CD4-positive, alpha-beta T cell treated with Interleukin-12 subunit alpha and Interleukin-12 subunit beta, for 1 hour (primary cell): ENCODE results near the gene FRMD8.
"Not testable (repeated sequence)": the region's sequence is repeated elsewhere in the genome, so short reads cannot be mapped to it uniquely, and the experiment has no call there.

Experiments
- DNase-seq: peaks from one replicate; pipeline ENCODE4 v3.0.0-alpha.2; 2020

FRMD8 gene

DNA sequence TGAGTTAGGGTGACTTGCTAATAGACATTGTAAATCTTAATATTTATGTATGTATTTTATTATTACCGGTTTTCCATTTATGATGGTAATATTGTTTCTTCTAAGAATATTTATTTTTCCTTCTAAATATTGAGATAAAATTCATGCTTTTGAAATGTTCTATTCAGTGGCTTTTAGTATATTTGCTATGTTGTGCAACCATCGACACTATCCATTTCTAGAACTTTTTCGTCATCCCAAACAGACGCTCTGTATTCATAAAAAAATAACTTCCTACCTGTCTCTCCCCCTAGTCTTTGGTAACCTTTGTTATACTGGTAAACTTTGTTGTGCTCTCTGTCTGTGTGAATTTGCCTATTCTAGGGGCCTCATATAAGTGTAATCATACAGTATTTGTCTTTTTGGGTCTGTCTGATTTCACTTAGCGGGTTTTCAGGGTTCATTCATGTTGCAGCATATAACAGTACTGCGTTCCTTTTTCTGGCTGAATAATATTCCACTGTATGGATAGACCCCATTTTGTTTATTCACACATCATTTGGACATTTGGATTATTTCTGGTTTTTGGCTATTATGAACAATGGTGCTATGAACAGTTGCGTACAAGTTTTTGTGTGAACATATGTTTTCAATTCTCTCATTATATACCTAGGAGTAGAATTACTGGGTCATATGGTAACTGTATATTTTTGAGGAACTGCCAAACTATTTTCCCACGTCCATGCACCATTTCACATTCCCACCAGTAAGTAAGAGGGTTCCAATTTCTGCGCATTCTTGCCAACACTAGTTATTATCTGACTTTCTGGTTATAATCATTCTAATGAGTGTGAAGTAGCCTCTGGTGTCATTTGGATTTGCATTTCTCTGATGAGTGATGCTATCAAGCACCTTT lies 52.1 kb downstream of the FRMD8 start:
- DNase-seq, result no peak

DNA sequence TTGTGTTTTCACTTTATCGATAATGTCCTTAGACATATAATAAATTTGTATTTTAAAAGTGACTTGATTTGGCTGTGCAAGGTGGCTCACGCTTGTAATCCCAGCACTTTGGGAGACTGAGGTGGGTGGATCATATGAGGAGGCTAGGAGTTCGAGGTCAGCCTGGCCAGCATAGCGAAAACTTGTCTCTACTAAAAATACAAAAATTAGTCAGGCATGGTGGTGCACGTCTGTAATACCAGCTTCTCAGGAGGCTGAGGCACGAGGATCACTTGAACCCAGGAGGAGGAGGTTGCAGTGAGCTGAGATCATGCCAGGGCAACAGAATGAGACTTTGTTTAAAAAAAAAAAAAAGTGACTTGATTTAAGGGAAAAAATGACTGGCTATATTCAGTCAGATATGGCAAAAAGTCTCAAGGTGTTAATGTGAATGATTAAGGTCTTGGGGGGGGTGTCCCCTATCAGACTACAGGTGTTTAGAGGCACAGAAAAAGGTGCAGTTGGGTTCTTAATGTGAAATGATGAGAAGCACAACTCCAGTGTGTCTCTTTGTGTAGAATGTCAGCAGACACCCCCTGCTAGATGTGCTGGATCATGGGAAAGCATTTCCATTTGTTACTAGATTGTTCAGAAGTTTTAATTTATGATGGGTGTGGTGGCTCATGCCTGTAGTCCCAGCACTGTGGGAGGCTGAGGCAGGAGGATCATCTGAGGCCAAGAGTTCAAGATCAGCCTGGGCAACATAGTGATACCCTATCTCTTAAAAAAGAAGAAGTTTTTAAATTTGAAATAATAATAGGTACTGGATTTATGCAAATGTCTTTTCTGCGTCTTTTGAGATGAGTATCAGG lies 53.1 kb downstream of the FRMD8 start:
- DNase-seq, result peak; percentile 10

DNA sequence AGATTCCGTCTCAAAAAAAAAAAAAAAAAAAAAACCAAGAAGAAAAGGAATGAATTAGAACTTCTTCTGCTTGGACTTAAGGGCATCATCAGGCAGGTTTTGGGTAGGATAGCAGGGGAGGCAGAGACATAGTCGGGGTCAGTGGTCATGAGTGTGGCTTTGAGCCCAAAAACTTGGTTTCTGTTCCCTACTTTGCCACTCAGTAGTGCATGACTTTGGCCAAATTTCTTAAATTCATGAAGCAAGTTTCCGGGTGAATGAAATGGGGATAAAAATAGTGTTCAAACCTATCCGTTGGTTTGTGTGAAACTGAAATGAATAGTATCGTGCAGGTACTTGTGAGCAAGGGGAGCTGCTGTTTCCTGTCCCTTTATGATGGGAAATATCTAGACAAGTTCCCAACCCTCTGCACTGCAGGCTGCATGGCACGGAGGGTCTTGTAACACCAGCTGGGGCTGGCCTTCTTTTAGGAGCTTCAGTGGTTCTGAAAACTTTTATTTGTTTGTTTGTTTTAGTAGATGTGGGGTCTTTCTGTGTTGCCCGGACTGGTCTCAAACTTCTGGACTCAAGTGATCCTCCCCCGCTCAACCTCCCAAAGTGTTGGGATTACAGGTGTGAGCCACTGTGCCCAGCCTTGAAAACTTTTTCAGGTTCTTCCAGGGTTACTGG lies 54.5 kb downstream of the FRMD8 start:
- peak; percentile 15 for DNase-seq

DNA sequence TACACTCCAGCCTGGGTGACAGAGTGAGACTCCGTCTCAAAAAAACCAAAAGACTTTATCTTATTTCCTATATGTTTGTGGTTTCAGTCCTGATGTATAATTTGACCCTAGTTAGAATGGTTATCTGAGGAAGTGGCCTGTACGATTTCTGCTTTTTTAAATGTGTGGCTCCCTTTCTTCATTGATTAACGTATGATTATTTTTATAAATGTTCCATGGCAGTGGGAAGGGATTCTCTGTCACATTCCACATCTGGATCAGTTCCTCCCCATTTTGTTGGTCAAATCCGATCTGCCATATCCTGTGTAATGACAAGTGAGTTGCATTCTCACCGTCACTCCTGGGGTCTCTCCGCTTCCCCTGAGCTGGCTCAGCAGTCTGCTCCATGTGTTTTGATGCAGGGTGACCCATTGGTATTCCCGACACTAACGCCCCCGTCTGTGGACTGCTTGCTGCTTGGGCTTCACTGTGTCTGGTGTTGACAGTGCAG lies 56.5 kb downstream of the FRMD8 start:
- DNase-seq, result peak; percentile 15

DNA sequence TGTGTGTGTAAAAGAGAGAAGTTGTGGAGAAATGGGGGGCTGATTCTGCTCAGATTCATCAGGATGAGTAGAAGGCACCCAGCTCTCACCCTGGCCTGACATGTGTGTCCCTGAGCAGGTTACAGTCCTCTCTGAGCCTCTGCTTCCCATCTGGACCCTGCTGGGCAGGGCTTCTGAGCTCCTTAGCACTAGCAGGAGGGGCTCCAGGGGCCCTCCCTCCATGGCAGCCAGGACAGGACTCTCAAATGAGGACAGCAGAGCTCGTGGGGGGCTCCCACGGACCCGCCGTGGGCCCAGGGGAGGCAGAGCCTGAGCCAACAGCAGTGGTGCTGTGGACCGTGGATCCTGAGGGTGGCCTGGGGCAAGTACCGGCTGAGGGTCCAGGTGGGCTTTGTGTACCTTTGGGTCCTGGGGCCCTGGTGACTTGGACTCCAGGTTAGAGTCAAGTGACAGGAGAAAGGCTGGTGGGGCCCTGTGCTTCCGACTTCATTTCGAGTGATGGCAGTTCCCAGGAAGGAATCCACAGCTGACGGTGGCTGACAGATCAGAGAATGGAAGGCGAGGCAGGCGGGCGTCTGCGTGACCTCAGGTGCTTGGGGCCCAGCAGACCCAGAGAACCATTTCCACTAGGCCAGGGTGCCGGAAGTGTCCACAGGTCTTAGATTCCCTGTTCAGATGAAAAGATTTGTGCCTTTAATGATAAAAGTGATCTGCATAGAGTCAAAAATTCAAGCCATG lies 58.0 kb downstream of the FRMD8 start:
- no peak for DNase-seq

DNA sequence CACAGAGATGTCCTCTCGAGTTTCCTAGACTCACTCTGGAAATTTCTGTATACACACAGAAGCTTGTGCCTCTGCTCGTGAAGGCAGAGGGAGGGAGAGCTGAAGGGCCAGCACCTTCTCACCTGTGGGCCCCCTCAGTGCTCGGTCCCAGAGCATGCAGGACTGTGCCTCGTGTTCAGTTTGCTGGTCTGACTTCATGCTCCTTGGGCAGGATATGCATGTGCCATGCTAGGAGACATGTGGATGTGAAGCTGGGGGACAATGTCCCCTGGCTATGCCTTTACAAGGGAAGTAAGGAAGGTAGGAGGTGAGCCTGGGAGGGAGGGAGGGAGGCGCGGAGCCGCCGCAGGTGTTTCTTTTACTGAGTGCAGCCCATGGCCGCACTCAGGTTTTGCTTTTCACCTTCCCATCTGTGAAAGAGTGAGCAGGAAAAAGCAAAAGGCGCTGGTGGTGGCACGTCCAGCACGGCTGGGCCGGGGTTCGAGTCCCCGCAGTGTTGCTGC lies 58.7 kb downstream of the FRMD8 start:
- peak; percentile 24 for DNase-seq

DNA sequence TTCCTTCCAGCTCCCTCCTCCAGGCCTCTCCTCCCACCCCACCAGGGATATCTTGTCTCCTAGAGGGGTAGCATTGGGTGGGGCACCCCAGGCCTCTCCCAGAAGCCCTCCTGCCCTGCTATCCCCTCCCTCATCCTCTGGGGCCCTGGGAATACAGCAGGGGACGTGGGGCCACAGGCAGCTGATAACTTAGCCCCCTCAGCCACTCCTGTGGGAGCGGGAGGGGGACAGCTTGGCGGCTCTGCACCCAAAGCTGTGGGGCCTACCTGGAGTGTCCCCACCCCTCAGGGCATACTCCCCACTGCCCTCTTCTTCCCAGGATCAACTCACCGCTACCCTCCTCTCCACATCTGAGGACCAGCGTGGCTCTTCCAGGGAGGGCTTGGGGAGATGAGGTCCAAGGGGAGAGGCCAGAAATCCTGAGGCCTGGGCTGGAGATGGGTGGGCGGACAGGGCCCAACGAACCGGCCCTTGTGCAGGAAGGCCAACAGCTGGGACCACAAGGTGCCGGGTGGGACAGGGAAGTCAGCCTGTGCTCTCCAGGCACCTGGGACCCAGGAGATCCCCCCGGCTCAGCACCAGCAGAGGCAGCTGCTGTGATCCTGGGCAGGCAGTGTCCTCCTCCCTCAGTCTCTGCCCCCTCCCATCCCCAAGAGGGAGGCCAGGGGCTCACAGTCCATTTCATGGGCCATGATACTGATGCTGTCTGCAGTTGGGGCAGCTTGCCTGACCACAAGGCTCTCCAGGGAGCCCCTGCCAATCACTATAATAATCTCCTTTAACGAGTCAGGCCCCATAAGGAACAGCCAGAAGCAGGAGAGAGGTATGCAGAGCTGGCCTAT lies 59.4 kb downstream of the FRMD8 start:
- DNase-seq, result peak; percentile 35

DNA sequence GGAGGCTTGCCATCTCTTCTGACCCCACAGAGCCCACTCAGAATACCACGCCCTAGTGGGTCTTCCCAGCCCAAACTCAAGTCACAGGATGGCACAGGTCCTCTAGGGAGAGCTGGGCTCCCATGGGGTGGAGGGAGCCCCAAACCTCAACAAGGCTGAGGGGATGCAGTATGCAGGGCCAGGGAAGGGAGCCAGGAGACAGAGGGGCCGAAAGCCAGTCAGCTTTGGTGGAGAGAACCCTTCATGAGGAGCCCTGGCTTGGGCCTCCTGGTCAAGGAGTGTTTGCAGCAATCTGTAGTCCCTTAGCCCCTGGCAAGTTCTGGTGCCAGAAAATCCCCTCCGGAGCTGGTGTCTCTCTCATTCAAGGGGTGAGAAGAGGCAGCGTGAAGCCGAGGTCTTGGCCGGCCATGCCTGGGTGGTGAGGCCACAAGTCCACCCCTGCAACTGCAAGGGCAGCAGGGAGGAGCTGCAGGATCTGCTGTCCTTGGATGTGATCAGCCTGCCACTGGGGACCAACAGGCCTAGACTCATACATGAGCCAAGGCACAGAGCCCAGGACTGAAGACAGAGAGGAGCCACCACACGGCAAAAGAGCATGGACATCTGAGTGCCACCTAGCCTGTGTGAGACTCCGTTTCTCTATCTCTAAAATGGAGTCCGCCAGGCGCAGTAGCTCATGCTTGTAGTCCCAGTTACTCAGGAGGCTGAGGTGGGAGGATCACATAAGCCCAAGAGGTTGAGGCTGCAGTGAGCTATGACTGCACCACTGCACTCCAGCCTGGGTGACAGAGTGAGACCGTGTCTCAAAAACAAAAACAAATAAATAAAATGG lies 60.2 kb downstream of the FRMD8 start:
- peak; percentile 32 for DNase-seq

DNA sequence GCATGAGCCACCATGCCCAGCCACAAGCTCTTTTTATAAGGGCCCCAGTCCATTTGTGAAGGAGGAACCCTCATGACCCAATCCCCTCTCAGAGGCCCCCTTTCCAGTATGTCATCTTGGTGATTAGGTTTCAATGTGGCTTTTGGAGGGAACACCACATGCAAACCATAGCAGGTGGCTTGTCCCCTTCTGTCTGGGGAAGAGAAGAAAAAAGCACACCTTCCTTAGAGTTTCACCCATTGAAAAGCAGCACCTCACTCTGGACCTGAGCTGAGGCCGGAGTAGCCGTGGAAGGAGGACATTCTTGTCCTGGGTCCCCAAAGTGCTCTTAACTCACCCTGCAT lies 61.6 kb downstream of the FRMD8 start:
- DNase-seq, result peak; percentile 18

DNA sequence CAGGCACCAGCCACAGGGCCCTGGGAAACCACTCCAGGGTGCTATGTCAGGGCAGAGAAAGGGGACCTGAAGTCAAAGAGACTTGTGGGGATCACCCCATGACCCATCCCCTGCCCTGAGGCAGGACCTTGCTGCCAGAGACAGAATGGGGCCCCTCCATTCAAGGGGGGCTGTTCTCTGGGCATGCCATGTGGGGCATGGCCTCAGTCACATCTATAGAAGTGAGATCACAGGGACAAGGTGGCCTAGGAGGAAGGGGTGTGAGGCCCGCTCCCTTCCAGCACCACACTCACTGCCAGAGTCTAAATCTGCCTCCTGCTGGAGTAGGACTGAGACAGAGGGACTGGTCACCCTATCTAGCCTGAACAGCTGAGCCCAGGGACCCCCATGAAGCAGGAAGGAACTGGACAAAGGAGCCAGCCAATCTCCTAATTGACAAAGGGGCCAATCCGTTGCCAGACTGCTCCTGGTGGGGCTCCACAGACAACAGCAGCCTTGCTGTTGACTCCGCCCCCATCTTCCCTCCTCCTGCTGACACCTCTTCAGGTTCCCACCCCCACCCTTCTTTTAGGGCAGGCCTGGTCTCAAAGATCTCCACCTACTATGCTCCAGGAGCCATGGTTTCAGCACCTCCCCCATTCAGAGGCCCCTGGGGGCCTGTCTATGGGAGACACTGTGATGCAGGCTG lies 62.1 kb downstream of the FRMD8 start:
- DNase-seq, result peak; percentile 51

DNA sequence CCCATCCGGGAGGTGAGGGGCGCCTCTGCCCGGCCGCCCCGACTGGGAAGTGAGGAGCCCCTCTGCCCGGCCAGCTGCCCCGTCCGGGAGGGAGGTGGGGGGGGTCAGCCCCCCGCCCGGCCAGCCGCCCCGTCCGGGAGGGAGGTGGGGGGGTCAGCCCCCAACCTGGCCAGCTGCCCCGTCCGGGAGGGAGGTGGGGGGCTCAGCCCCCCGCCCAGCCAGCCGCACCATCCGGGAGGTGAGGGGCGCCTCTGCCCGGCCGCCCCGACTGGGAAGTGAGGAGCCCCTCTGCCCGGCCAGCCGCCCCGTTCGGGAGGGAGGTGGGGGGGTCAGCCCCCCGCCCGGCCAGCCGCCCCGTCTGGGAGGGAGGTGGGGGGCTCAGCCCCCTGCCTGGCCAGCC lies 64.9 kb downstream of the FRMD8 start:
- not testable (repeated sequence) for DNase-seq

DNA sequence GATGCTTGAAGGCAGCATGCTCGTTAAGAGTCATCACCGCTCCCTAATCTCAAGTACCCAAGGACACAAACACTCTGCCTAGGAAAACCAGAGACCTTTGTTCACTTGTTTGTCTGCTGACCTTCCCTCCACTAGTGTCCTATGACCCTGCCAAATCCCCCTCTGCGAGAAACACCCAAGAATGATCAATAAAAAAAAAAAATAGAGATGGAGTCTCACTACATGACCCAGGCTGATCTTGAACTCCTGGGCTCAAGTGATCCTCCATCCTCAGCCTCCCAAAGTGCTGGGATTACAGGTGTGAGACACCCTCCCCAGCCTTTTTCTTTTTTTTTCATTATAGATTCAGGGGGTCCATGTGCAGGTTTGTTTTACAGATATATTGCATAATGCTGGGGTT lies 65.8 kb downstream of the FRMD8 start:
- DNase-seq, result not testable (repeated sequence)

DNA sequence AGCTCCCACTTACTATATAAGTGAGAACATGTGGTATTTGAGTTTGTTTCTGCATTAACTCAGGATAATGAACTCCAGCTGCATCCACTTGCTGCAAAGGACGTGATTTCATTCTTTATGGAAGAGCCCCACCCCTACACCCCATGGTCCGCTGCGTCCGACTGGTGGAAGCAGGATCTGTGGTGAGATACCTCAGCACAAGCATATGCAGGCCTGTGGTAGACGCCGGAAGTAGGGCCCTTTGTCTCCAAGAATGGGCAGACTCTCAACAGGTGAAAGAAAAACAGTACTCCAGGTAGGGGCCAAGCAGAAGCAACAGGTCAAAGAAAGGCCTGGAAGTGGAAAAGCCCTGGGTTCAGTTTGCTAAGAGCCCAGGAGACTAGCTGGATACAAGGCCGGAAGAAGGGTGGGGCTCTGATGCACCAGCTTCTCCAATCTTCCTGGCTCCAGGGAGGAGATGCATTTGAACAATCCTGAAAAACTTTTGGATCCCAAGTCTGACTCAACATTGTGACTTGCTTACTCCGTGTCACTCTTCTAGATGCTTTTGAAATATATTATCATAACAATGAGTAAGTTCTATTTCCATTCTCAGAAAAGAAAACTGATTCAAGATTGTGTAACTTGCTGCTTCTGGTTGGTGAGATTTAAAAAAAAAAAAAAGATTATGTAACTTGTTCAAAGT lies 66.5 kb downstream of the FRMD8 start:
- no peak for DNase-seq

DNA sequence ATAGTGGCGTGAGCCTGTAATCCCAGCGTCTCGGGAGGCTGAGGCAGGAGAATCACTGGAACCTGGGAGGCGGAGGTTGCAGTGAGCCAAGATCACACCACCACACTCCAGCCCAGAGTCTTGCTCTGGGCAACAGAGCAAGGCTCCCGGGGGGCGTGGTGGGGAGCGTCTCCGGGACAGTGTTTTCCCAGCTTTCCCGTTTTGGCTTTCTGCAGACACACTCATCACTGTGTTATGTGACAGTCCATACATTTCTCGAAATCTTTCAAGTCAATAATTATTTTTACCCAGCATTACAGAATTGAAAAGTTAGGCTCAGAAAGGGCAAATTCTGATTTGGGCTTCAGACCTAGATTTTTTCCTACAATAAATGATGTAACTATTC lies 67.9 kb downstream of the FRMD8 start:
- no peak for DNase-seq

DNA sequence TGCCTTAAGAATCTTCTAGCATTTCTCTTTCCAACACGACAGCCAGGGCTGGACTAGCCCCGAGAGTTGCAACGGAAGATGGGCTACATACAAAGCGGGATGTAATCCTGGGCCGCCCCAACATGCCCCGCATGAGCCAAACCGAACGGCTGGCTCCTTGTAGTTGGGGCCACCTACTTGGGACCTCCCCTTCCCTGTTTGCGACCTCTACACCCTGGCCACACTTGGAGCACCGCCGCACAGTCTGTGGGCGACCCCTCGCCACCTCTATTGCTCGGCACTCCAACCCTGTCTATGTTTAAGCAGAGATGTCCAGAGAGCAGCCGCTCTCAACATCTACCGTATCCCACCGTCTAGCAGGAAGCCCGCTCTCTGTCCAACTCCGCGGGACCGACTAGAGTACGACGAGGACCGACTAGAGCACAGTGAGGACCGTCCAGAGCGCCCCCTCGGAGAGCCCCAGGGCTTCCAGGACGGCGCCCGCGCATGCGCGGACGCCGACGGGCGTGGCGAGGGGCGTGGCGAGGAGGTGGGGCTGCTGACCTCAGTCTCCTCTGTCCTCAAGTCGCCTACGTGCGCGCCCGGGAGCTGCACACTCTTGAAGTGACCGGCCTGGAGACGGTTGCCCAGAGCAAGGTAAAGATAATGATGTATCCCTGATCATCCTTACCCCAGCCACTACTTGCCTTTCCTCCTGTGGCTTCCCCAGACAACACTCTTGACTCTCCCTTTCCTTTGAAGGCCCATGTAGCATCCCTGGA lies 68.4 kb downstream of the FRMD8 start:
- peak; percentile 87 for DNase-seq

DNA sequence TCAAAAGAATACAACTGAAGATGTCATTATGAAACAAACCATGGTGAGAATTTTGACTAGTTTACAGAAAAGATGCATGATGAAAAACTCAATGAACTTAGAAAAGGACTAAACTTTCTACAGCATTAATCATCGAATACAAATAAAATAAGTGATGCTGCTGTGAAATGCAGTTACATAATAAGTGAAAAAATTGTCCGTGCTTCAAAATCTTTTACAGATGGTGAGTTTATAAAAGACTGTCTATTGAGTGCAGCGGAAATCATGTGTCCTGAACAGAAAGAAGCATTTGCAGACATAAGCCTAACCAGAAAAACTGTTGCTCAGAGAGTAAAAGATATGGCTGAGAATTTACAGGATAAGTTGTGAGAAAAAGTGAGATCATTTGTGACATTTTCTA lies 70.0 kb downstream of the FRMD8 start:
- no peak for DNase-seq

DNA sequence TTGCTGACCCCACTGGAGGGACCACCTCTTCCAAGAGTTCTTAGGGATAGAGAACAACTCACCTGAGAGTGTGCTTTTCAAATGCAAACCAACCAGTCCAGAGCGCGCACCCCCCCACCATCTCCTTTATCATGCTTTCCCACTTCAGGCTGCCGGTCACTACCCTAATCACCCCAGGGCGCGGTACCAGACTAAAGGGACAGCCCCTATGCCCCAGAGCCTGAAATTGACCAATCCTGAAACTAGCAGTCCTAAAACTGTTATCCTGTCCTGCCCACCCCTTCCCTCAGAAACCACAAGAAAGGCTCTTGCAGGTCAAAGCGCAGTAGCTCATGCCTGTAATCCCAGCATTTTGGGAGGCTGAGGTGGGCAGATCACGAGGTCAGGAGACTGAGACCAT lies 73.1 kb downstream of the FRMD8 start:
- no peak for DNase-seq
